Activated T-cell treated with anti-CD3 and anti-CD28 coated beads for 1 hour (primary cell): ENCODE results near the gene HBB.
"Not testable (repeated sequence)": the region's sequence is repeated elsewhere in the genome, so short reads cannot be mapped to it uniquely, and the experiment has no call there.

Experiments
- DNase-seq: peaks from one replicate; pipeline ENCODE4 v3.0.0-alpha.2; 2020; ENCODE audit warnings: low read depth

Gene HBB

GRCh38 chr11:5226732-5227310 lies at the start of gene HBB:
Gene HBB (minus strand): TSS chr11:5227071. CDS start chr11:5227021, 50 bp downstream.
- no peak for DNase-seq

- no peak for DNase-seq
Measured at GRCh38 chr11:5275369-5276110, 48.7 kb upstream of the HBB start.

- DNase-seq: no peak
Measured at GRCh38 chr11:5274395-5274794, 47.5 kb upstream of the HBB start.

- DNase-seq: no peak
Measured at GRCh38 chr11:5272395-5273017, 45.6 kb upstream of the HBB start.

GRCh38 chr11:5269715-5270147 lies 42.9 kb upstream of the HBB start, which contains the start of gene HBE1:
Gene HBE1 (minus strand): TSS chr11:5269945. CDS start chr11:5269890, 55 bp downstream.
- DNase-seq: no peak

- no peak for DNase-seq
Measured at GRCh38 chr11:5267033-5267563, 40.2 kb upstream of the HBB start.

GRCh38 chr11:5266609-5267008 lies 39.7 kb upstream of the HBB start:
- no peak for DNase-seq

- no peak for DNase-seq
Measured at GRCh38 chr11:5265832-5266231, 39.0 kb upstream of the HBB start.

- no peak for DNase-seq
Measured at GRCh38 chr11:5258543-5259262, 31.8 kb upstream of the HBB start.

- DNase-seq: no peak
Measured at GRCh38 chr11:5257296-5257695, 30.4 kb upstream of the HBB start.

GRCh38 chr11:5254646-5255413 lies 28.0 kb upstream of the HBB start, which contains the start of gene HBG2:
Gene HBG2 (minus strand): TSS chr11:5254781. CDS start chr11:5254728, 53 bp downstream.
- not testable (repeated sequence) for DNase-seq

- not testable (repeated sequence) for DNase-seq
Measured at GRCh38 chr11:5254023-5254422, 27.2 kb upstream of the HBB start.

- DNase-seq: not testable (repeated sequence)
Measured at GRCh38 chr11:5253440-5253839, 26.6 kb upstream of the HBB start.

- DNase-seq: no peak
Measured at GRCh38 chr11:5252919-5253265, 26.0 kb upstream of the HBB start.

GRCh38 chr11:5252192-5252918 lies 25.5 kb upstream of the HBB start:
- no peak for DNase-seq

- DNase-seq: no peak
Measured at GRCh38 chr11:5251746-5252145, 24.9 kb upstream of the HBB start.

GRCh38 chr11:5250543-5251204 lies 23.8 kb upstream of the HBB start:
- no peak for DNase-seq

GRCh38 chr11:5249807-5250396 lies 23.0 kb upstream of the HBB start, which contains the start of gene HBG1:
Gene HBG1 (minus strand): TSS chr11:5249857. CDS start chr11:5249804, 53 bp downstream.
- DNase-seq: not testable (repeated sequence)

- DNase-seq: not testable (repeated sequence)
Measured at GRCh38 chr11:5248498-5248897, 21.6 kb upstream of the HBB start.
